Stimulated activated CD4-positive, alpha-beta T cell treated with anti-CD3 and anti-CD28 coated beads, Interleukin-15, amount 100 ng/mL, for 24 hours (primary cell): ENCODE measurements around the gene KPTN.

Experiments
- DNase-seq: peaks from one replicate; pipeline ENCODE4 v3.0.0-alpha.2; 2020

Gene KPTN

DNA sequence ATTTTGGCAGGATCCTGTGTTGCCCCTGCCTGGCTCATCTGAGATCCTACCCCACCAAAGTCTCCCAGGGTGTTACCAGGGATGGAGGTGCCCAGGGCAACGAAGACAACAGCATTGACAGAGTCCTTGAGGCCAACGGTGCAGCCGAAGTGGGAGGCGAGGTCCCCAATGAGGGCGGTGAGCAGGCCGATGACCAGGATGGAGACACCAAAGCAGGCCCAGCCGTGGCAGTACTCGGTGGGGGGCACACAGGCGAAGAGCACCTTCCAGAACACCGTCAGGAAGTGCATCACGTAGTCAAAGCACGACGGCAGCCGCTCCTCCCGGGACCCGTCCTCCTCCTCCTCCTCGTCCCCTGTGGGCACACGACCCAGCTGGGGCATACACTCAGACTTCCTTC, 51.9 kb downstream of the KPTN start:
- DNase-seq: no peak

DNA sequence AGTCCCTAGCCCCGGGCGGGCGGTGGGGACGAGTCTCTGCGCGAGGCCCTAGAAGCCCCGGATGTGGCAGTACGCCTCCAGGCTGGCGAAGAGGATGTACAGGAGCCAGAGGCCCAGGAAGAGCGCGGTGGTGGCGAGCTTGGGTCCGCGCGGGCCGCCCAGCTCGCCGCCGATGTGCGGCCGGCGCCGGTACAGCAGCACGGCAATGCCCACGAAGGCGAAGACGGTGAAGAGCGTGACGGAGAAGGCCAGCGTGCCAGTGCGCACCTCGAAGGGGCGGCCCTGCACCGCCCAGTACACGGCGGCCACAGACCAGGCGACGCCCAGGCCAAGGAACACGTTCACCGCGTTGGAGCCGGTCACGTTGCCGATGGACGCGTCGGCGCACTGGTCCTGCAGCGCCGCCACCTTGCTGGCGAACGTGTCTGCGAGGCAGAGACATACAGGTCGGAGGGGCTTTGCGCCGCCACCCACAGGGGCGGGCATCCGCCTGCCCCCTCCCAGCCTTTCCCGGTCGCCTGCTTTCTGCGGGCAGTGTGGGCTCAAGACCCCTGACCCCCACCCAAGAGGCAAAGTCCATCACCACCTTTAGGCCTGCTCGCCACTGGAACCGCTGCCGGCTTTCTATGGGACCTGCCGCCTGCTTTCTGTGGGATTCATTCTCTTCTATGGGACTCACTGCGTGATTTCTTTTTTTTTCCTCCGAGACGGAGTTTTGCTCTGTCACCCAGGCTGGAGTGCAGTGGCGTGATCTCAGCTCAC, 53.8 kb downstream of the KPTN start:
- peak; percentile 58 for DNase-seq

DNA sequence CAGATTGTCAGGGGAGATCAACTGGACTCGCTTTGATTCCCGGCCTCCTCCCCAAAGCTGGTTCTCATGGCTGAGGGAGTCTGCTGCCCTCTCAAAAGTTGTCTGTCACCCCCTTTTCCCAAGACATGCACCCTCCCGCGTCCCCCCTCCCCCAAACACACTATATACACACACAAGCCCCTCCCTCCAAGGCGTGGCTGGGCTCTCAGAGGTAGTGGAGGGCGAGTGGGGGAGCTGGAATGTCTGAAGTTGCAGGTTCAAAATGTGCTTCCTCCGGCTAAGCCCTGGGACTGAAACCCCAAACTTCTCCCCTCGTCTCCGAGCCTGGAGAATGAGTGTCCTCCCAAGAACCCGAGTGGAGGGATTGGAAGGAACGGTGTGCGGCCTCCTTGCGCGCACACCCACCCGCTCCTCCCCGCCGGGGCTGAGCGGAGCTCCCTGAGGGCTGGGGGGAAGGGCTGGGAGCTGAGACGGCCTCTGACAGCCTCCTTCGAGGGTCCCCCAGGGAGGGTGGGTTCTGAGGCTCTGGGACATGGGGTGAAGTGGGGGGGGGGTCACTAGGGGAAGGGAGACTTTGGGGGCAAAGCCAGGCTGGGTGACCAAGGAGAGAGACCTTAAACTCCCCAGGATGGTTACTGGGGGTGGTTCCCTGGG, 54.8 kb downstream of the KPTN start:
- DNase-seq: no peak

GRCh38 chr19:47428177-47428894, 55.7 kb downstream of the KPTN start:
- peak; percentile 94 for DNase-seq

- peak; percentile 81 for DNase-seq
Measured at GRCh38 chr19:47427241-47428176, 56.5 kb downstream of the KPTN start.
